Measurements from ENCODE around the gene SIRT2.

The SIRT2 gene

GRCh38 chr19:38899447-38900201 lies at the start of gene SIRT2, which contains the start of gene NFKBIB (continued):
- peak; percentile 50; the same call in 1 of the 2 replicates for TF ChIP-seq FEZF1 (tag by site-specific recombination; IDR thresholded peaks at IDR 0.05)
- TF ChIP-seq KLF17 (tag by site-specific recombination; IDR thresholded peaks at IDR 0.05): peak; percentile 80
- TF ChIP-seq ZNF184 (tag by site-specific recombination; IDR thresholded peaks at IDR 0.05): no peak; the same call in 1 of the 2 replicates
- peak; percentile 94 for TF ChIP-seq ZNF324 (tag by site-specific recombination; IDR thresholded peaks at IDR 0.05)
- TF ChIP-seq ZNF777 (tag by site-specific recombination; IDR thresholded peaks at IDR 0.05; ENCODE audit: borderline replicate concordance): peak; percentile 92; the same call in 1 of the 2 replicates
- TF ChIP-seq BCL6B (tag by site-specific recombination; IDR thresholded peaks at IDR 0.05): peak; percentile 75
- peak; percentile 99 for TF ChIP-seq YY1 (tag by site-specific recombination; IDR thresholded peaks at IDR 0.05)
- TF ChIP-seq ZEB2 (tag by site-specific recombination; IDR thresholded peaks at IDR 0.05): peak; percentile 69
- no peak for TF ChIP-seq MZF1 (tag by site-specific recombination; IDR thresholded peaks at IDR 0.05; ENCODE audit: borderline replicate concordance)
- peak; percentile 99 for TF ChIP-seq ZXDB (tag by site-specific recombination; IDR thresholded peaks at IDR 0.05)
- TF ChIP-seq ZNF768 (tag by site-specific recombination; IDR thresholded peaks at IDR 0.05): no peak
- TF ChIP-seq ZNF837 (tag by site-specific recombination; IDR thresholded peaks at IDR 0.05): no peak
- TF ChIP-seq ZNF148 (tag by site-specific recombination; IDR thresholded peaks at IDR 0.05; ENCODE audit: borderline replicate concordance): no peak
- no peak for TF ChIP-seq ZNF362 (tag by site-specific recombination; IDR thresholded peaks at IDR 0.05)
- peak; percentile 100 for TF ChIP-seq KLF10 (tag by site-specific recombination; IDR thresholded peaks at IDR 0.05)
- TF ChIP-seq ZNF214 (tag by site-specific recombination; IDR thresholded peaks at IDR 0.05; ENCODE audit: borderline replicate concordance): no peak
- peak; percentile 91; the same call in 1 of the 2 replicates for TF ChIP-seq ZFP37 (tag by site-specific recombination; IDR thresholded peaks at IDR 0.05)
- no peak; the same call in 1 of the 2 replicates for TF ChIP-seq ZNF704 (tag by site-specific recombination; IDR thresholded peaks at IDR 0.05)
- TF ChIP-seq ZNF10 (tag by site-specific recombination; IDR thresholded peaks at IDR 0.05): peak; percentile 98; the same call in 1 of the 2 replicates
- no peak for TF ChIP-seq ZNF433 (tag by site-specific recombination; IDR thresholded peaks at IDR 0.05; ENCODE audit: low read depth)
- no peak for TF ChIP-seq ZNF239 (tag by site-specific recombination; IDR thresholded peaks at IDR 0.05)
- peak; percentile 62; the same call in 1 of the 2 replicates for TF ChIP-seq ZSCAN16 (tag by site-specific recombination; IDR thresholded peaks at IDR 0.05)
- TF ChIP-seq ZNF175 (tag by site-specific recombination; IDR thresholded peaks at IDR 0.05): no peak; the same call in 1 of the 2 replicates
- TF ChIP-seq ZNF174 (tag by site-specific recombination; IDR thresholded peaks at IDR 0.05): no peak
- peak; percentile 94 for TF ChIP-seq ZSCAN30 (tag by site-specific recombination; IDR thresholded peaks at IDR 0.05)
- peak; percentile 99 for TF ChIP-seq ZNF449 (tag by site-specific recombination; IDR thresholded peaks at IDR 0.05)
- peak; percentile 59; the same call in 1 of the 2 replicates for TF ChIP-seq CTCF (tag by site-specific recombination; IDR thresholded peaks at IDR 0.05)
